GM12878 (cell line): Measurements from ENCODE around the gene TNFRSF14. TPM values are rescaled to one million over a fixed set of nuclear protein-coding genes. Genes with fewer than 3 reads are reported as not detected.

Source experiments
- ATF7 ChIP-seq: fragments of 450-650 bp; IDR thresholded peaks from 2 replicates; pipeline ENCODE4 v1.6.1; 2016; ENCODE audit warnings: low read depth, mild to moderate bottlenecking
- BCL3 ChIP-seq: IDR thresholded peaks from 2 replicates; pipeline ENCODE4 v1.6.1; 2011; ENCODE audit warnings: borderline replicate concordance, low read depth, mild to moderate bottlenecking, moderate library complexity, low read length; ENCODE audit not compliant: insufficient read depth, poor library complexity, severe bottlenecking
- CUX1 ChIP-seq: IDR thresholded peaks from 2 replicates; pipeline ENCODE4 v1.6.1; 2012; ENCODE audit warnings: improper control_type of control experiment, low read depth, low read length; ENCODE audit not compliant: insufficient replicate concordance
- EED ChIP-seq: sonication (generic); IDR thresholded peaks from 2 replicates; pipeline ENCODE4 v1.6.1; 2016; ENCODE audit warnings: antibody characterized with exemption, low read depth
- MTA3 ChIP-seq: IDR thresholded peaks from 2 replicates; pipeline ENCODE4 v1.6.1; 2012; ENCODE audit warnings: low read length, inconsistent platforms, borderline replicate concordance
- SIN3A ChIP-seq: IDR thresholded peaks from 2 replicates; pipeline ENCODE4 v1.6.1; 2012; ENCODE audit warnings: low read depth, low read length, improper control_type of control experiment
- SREBF1 ChIP-seq: IDR thresholded peaks from 2 replicates; pipeline ENCODE4 v1.6.1; 2012; ENCODE audit warnings: mild to moderate bottlenecking, low read length
- ZSCAN29 ChIP-seq: fragments of 450-650 bp; IDR thresholded peaks from 2 replicates; pipeline ENCODE4 v1.6.1; 2017; ENCODE audit warnings: mild to moderate bottlenecking, moderate library complexity
- polyA plus RNA-seq, 11 experiments: library from polyadenylated mRNA; depleted of rRNA in 4 of 11; unstranded in 6 of 11; stranded (reverse) in 5 of 11; fragments of >200 nt; fragmentation: Nextera tagmentation in 4 of 11; fragmentation: Illumina TruSeq in 1 of 11; extraction: Ambion mirVana in 4 of 11; extraction: Trizol in 1 of 11; gene quantifications; 1 replicate in 1 of 11; 2 replicates in 10 of 11; pipeline versions ENCODE4 v1.2.1 to v1.2.3, GENCODE V29; 2011 to 2016; ENCODE audit warnings: inconsistent platforms in 2 of 11, missing spikeins in 2 of 11, low read depth in 1 of 11
- total RNA-seq, 4 experiments: library from RNA; depleted of rRNA in 3 of 4; stranded (reverse); fragments of >200 nt in 3 of 4; fragmentation: Illumina TruSeq in 1 of 4; extraction: Trizol in 1 of 4; gene quantifications; 2 replicates each; pipeline versions ENCODE4 v1.2.1 to v1.2.3, GENCODE V29; 2013 to 2021

TNFRSF14 gene
- total and polyA plus RNA-seq, 10 of the 15 experiments (the other 5 are each of a cell fraction or from before 2014, with no cell fraction given): 0.43 to 114 (median 41.5) TPM

- TF ChIP-seq CUX1 (no peak), BCL3 (no peak), EED (peak; percentile 53), SIN3A (peak; percentile 11; the same call in 1 of the 2 replicates), ZSCAN29 (no peak), SREBF1 (no peak), MTA3 (no peak), ATF7 (no peak)
Measured at GRCh38 chr1:2526824-2527555, 29.2 kb upstream of the TNFRSF14 start (continued).
